Large intestine (tissue), 3 donors: ENCODE data around the gene GALNTL6. TPM values are rescaled to one million over a fixed set of nuclear protein-coding genes. Genes with fewer than 3 reads are reported as not detected.
A peak's percentile ranks its signal among the peaks of the same experiment; 100 is the strongest.

ENCODE experiments used
- DNase-seq, 2 donors: peaks; one replicate each; pipeline versions ENCODE4 v3.0.0 to v3.0.0-alpha.2; 2013
- H3K27ac ChIP-seq: one replicate; pipeline ENCODE4 v1.5.1; 2013; ENCODE audit warnings: low read length
- H3K27me3 ChIP-seq: 2 replicates; pipeline ENCODE4 v1.6.1; 2013; ENCODE audit warnings: low read length; ENCODE audit not compliant: control insufficient read depth, insufficient read depth
- H3K36me3 ChIP-seq: 2 replicates; pipeline ENCODE4 v1.6.1; 2013; ENCODE audit warnings: low read length; ENCODE audit not compliant: control insufficient read depth, insufficient read depth
- H3K4me1 ChIP-seq: one replicate; pipeline ENCODE4 v1.6.1; 2013; ENCODE audit warnings: low read length; ENCODE audit not compliant: control insufficient read depth, insufficient read depth
- H3K4me3 ChIP-seq: one replicate; pipeline ENCODE4 v1.5.1; 2013; ENCODE audit warnings: low read length
- H3K9me3 ChIP-seq: one replicate; pipeline ENCODE4 v1.6.1; 2013; ENCODE audit warnings: mild to moderate bottlenecking, low read depth, low read length, moderate library complexity; ENCODE audit not compliant: control insufficient read depth
- WGBS: methylation state at CpG from one replicate; pipeline ENCODE4 v1.1.5; 2013; ENCODE audit warnings: low lambda C conversion rate; ENCODE audit not compliant: insufficient coverage; 5-methylcytosine and 5-hydroxymethylcytosine counted together
- polyA plus RNA-seq: library from polyadenylated mRNA; unstranded; fragments of 120-200 nt; gene quantifications from one replicate; pipeline ENCODE4 v1.2.1, GENCODE V29; 2013

GALNTL6 gene
- polyA plus RNA-seq, 1 donor: 0.84 TPM

- H3K27me3 ChIP-seq: no peaks in the 10 kb centered on the region
- peak in 1 of 2 donors; percentile 2 for DNase-seq
- no CpG with 5 or more reads among the region's 5 CpGs for WGBS
- no peak overlapping the region for H3K4me3 ChIP-seq
- no peaks in the 10 kb centered on the region for H3K36me3 ChIP-seq
- no peaks in the 10 kb centered on the region for H3K9me3 ChIP-seq
- H3K4me1 ChIP-seq: no peaks in the 10 kb centered on the region
- no peak overlapping the region for H3K27ac ChIP-seq
Measured at GRCh38 chr4:171983935-171984805, 171.0 kb downstream of the GALNTL6 start.

DNA sequence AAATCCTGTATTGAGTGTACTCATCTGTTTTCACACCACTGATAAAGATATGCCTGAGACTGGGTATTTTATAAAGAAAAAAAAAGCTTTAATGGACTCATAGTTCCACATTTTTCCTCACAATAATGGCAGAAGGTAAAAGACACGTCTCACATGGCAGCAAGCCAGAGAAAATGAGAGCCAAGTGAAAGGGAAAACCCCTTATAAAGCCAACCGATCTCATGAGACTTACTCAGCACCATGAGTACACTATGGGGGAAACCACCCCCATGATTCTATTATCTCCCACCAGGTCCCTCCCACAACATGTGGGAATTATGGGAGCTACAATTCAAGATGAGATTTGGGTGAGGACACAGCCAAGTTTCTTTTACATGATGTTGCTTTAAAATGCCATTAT lies 171.9 kb downstream of the GALNTL6 start:
- Histone ChIP-seq H3K9me3 (no peaks in the 10 kb centered on the region), H3K36me3 (no peaks in the 10 kb centered on the region), H3K4me3 (no peak overlapping the region), H3K27ac (no peak overlapping the region), H3K4me1 (no peaks in the 10 kb centered on the region), H3K27me3 (no peaks in the 10 kb centered on the region)
- 60% methylated on average over 1 of the region's 2 CpGs for WGBS
- DNase-seq: no peak

DNA sequence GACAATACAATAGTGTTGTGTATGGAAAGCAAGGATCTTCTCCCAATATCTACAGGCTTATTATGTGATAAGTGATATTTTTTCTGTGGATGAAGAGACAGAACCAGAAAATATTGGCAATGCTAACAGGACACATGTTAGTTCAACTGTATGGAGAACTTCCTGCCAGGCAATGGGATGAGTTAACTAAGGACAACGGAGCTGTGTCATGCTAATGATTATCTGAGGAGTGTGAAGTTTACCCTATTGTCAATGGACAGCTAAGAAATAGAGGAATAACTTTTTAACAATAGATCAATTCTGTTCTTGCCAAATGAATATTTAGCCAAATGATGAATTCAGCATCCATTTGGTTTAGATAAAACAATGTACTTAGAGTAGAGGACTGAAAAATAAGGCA lies 180.0 kb downstream of the GALNTL6 start:
- Histone ChIP-seq H3K27me3 (no peaks in the 10 kb centered on the region), H3K36me3 (no peaks in the 10 kb centered on the region), H3K9me3 (no peaks in the 10 kb centered on the region), H3K27ac (no peak overlapping the region), H3K4me1 (no peaks in the 10 kb centered on the region), H3K4me3 (no peak overlapping the region)
- DNase-seq: no peak
- WGBS: 50% methylated on average over 1 of the region's 1 CpG

DNA sequence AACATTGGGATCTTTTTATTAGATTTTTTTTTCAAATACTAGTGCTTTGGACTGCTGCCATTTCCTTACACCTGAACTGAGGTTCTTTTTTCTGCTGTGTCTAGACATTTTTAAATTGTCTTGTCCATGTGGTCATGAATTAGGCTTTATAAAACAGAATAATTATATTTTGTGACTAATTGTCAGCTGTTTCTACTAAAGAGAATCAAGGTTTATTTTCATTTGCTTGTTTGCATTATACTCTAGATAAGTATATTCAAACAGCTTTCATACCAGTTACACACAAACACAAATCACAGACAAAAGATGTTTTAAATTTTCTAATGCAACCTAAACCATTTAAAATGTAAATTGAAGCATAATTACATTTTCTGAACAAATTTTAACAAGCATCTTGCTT lies 194.7 kb downstream of the GALNTL6 start:
- Histone ChIP-seq H3K27ac (no peak overlapping the region), H3K9me3 (no peaks in the 10 kb centered on the region), H3K4me3 (no peak overlapping the region), H3K4me1 (no peaks in the 10 kb centered on the region), H3K36me3 (no peaks in the 10 kb centered on the region), H3K27me3 (no peaks in the 10 kb centered on the region)
- DNase-seq: no peak

DNA sequence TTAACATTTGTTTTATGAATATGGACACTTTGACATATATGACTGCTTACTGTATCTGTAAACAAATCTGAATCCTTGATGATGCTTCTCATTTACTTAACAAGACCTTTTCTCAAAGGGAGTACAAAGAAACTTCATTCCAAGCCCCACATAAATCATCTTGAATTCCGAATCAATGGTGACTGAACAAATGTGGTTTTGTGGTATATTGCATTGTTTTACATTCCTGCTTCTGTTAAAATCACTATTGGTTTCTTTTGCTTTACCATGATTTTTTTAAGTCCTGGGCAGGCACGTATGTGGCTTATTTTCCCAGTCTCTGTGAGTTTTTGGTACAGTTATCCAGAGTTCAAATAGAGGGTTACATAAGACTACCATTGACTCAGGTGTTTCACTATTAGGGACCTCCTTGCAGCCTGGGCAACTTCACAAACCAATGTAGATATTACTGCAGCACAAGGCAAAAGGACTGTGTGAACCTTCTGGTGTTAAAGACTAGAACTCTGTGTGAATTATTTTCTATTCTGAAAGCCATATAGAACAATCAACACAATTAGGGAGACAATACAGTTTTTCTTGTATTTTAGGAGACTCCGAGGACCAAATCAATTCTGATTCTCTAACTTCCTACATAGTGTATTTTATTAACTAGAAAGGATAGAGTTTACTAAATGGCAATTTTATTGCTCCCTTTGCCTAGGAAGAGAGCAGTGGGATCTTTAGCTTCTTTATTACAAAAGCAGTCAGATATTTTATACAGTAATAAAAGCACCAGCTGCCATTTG lies 196.4 kb downstream of the GALNTL6 start:
- H3K27me3 ChIP-seq: no peaks in the 10 kb centered on the region
- WGBS: 100% methylated on average over 2 of the region's 3 CpGs
- DNase-seq: no peak
- H3K27ac ChIP-seq: no peak overlapping the region
- H3K4me3 ChIP-seq: no peak overlapping the region
- H3K36me3 ChIP-seq: no peaks in the 10 kb centered on the region
- H3K4me1 ChIP-seq: no peaks in the 10 kb centered on the region
- no peaks in the 10 kb centered on the region for H3K9me3 ChIP-seq

DNA sequence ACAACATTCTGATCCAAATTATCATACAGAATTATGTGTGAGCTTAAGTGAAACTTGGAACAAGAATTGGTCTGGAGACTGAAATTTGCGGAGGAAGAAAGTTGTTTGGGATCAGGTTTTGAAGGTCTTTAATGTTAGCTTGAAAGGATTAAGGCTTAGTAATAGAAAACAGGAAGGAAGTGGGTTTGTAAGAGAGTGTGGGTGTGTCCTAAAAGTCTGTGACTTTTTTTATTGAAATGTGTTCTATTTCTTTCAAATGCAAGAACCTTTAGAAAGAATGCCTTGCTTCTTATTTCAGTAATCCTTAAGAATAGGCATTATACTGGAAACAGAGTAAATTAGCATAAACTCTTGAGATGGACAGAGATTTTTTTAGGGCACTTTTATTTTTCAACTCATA lies 198.0 kb downstream of the GALNTL6 start:
- no peak overlapping the region for H3K27ac ChIP-seq
- no peak for DNase-seq
- H3K9me3 ChIP-seq: no peaks in the 10 kb centered on the region
- H3K36me3 ChIP-seq: no peaks in the 10 kb centered on the region
- no peak overlapping the region for H3K4me3 ChIP-seq
- H3K27me3 ChIP-seq: no peaks in the 10 kb centered on the region
- H3K4me1 ChIP-seq: no peaks in the 10 kb centered on the region
- WGBS: 73% methylated on average over 1 of the region's 1 CpG

DNA sequence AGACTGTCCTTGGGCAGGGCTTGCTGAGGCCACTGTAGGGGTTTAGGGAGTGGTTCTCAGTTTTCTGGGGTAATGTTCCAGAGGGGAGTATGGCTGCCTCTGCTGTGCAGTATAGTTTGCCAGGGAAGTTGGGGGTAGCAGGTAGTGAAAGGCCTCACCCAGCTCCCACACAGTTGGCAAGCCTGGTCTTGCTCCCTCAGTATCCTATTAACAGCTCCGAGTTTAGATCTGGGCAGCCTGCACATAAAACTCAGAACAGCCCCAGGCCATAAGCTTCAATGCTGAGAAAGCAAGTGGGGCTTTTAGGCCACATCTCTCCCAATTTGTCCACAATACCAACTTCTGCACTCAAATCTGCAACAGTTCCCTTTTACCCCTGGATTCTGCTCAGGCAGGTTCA lies 205.2 kb downstream of the GALNTL6 start:
- no peak overlapping the region for H3K27ac ChIP-seq
- WGBS: no CpG with 5 or more reads among the region's 1 CpG
- no peak for DNase-seq
- no peaks in the 10 kb centered on the region for H3K36me3 ChIP-seq
- H3K9me3 ChIP-seq: no peaks in the 10 kb centered on the region
- no peaks in the 10 kb centered on the region for H3K27me3 ChIP-seq
- no peaks in the 10 kb centered on the region for H3K4me1 ChIP-seq
- no peak overlapping the region for H3K4me3 ChIP-seq

GRCh38 chr4:172035562-172035961 lies 222.4 kb downstream of the GALNTL6 start:
- H3K4me1 ChIP-seq: no peaks in the 10 kb centered on the region
- WGBS: 100% methylated on average over 2 of the region's 2 CpGs
- DNase-seq: no peak
- no peak overlapping the region for H3K27ac ChIP-seq
- no peaks in the 10 kb centered on the region for H3K9me3 ChIP-seq
- no peaks in the 10 kb centered on the region for H3K27me3 ChIP-seq
- H3K4me3 ChIP-seq: no peak overlapping the region
- no peaks in the 10 kb centered on the region for H3K36me3 ChIP-seq

- Histone ChIP-seq H3K4me3 (no peak overlapping the region), H3K27ac (no peak overlapping the region), H3K27me3 (no peaks in the 10 kb centered on the region), H3K36me3 (no peaks in the 10 kb centered on the region), H3K4me1 (no peaks in the 10 kb centered on the region), H3K9me3 (no peaks in the 10 kb centered on the region)
- DNase-seq: no peak
Measured at GRCh38 chr4:172040766-172041165, 227.6 kb downstream of the GALNTL6 start.

GRCh38 chr4:172042714-172043114 lies 229.5 kb downstream of the GALNTL6 start:
- peak; percentile 6 to 21 for DNase-seq
- H3K4me1 ChIP-seq: no peaks in the 10 kb centered on the region
- no peak overlapping the region for H3K27ac ChIP-seq
- no peaks in the 10 kb centered on the region for H3K9me3 ChIP-seq
- no peaks in the 10 kb centered on the region for H3K27me3 ChIP-seq
- H3K4me3 ChIP-seq: no peak overlapping the region
- 57% methylated on average over 1 of the region's 3 CpGs for WGBS
- H3K36me3 ChIP-seq: no peaks in the 10 kb centered on the region
